T-cell (primary cell): Measurements from ENCODE around the gene POLR3E. TPM values are rescaled to one million over a fixed set of nuclear protein-coding genes. Genes with fewer than 3 reads are reported as not detected.

ENCODE experiments used
- ATAC-seq, 4 experiments: fragments of 200-7000 bp in 3 of 4; fragments of 150-1000 bp in 1 of 4; cut with Tn5 transposase; replicated peaks in 1 of 4; 1 replicate in 3 of 4; 2 replicates in 1 of 4; pipeline ENCODE4 v1.10.0; 2021; ENCODE audit warnings: moderate library complexity in 3 of 4, mild to moderate bottlenecking in 2 of 4, moderate number of reproducible peaks in 1 of 4
- CTCF ChIA-PET, 2 donors: fragments of 300-600 bp; sonication (Branson Sonifier 250); formaldehyde crosslinking; loops; one replicate each; lab custom pipeline; 2022; ENCODE audit warnings: antibody characterized with exemption in 2 of 2; lab: Charles Lee
- POLR2A ChIA-PET, 2 donors: fragments of 300-600 bp; sonication (Branson Sonifier 250); formaldehyde crosslinking; loops; one replicate each; lab custom pipeline; 2022; ENCODE audit warnings: antibody characterized with exemption in 2 of 2; lab: Charles Lee
- DNase-seq, 35 experiments: peaks; one replicate each; pipeline versions ENCODE4 v3.0.0 to v3.0.0-alpha.2; 2013 to 2023
- H3K27ac ChIP-seq: one replicate; pipeline ENCODE4 v1.5.1; 2013; ENCODE audit warnings: low read length
- H3K27me3 ChIP-seq, 2 experiments: replicated peaks in 1 of 2; 1 replicate in 1 of 2; 2 replicates in 1 of 2; pipeline versions ENCODE4 v1.6.1 to v1.7.0; 2013; ENCODE audit warnings: low read length in 1 of 2, mixed read lengths in 1 of 2; ENCODE audit not compliant: control insufficient read depth in 2 of 2, insufficient read depth in 2 of 2; ENCODE audit errors: extremely low read depth in 1 of 2
- H3K36me3 ChIP-seq, 2 donors: 1 replicate in 1 of 2; 2 replicates in 1 of 2; pipeline versions ENCODE4 v1.6.1 to v1.7.0; 2013; ENCODE audit warnings: low read length in 1 of 2; ENCODE audit not compliant: control insufficient read depth in 2 of 2, insufficient read depth in 1 of 2; ENCODE audit errors: extremely low read depth in 1 of 2
- H3K4me1 ChIP-seq, 2 experiments: 1 replicate in 1 of 2; 2 replicates in 1 of 2; pipeline versions ENCODE4 v1.6.1 to v1.7.0; 2013; ENCODE audit warnings: low read length in 2 of 2, mixed read lengths in 1 of 2; ENCODE audit not compliant: insufficient read depth in 2 of 2, control insufficient read depth in 1 of 2; ENCODE audit errors: extremely low read depth in 1 of 2
- H3K4me3 ChIP-seq, 2 donors: 1 replicate in 1 of 2; 2 replicates in 1 of 2; pipeline versions ENCODE4 v1.5.1 to v1.7.0; 2013; ENCODE audit warnings: mild to moderate bottlenecking in 2 of 2, low read length in 1 of 2, moderate library complexity in 1 of 2; ENCODE audit not compliant: control insufficient read depth in 1 of 2; ENCODE audit errors: extremely low read depth in 1 of 2
- H3K9me3 ChIP-seq: 2 replicates; pipeline ENCODE4 v1.7.0; 2013
- H3K27ac Mint-ChIP-seq, 2 donors: one replicate each; pipeline ENCODE4 v1.8.0; 2020 to 2021; ENCODE audit warnings: mild to moderate bottlenecking in 2 of 2, mixed read lengths in 2 of 2
- H3K27me3 Mint-ChIP-seq, 2 donors: one replicate each; pipeline ENCODE4 v1.8.0; 2021 to 2022; ENCODE audit warnings: mixed read lengths in 2 of 2
- H3K36me3 Mint-ChIP-seq: one replicate; pipeline ENCODE4 v1.8.0; 2021; ENCODE audit warnings: mixed read lengths
- H3K4me1 Mint-ChIP-seq, 3 donors: one replicate each; pipeline ENCODE4 v1.8.0; 2020 to 2022; ENCODE audit warnings: mixed read lengths in 3 of 3, mild to moderate bottlenecking in 1 of 3
- H3K4me3 Mint-ChIP-seq, 3 donors: one replicate each; pipeline ENCODE4 v1.8.0; 2020 to 2022; ENCODE audit warnings: mild to moderate bottlenecking in 3 of 3, mixed read lengths in 3 of 3, moderate library complexity in 3 of 3
- H3K9me3 Mint-ChIP-seq, 3 donors: one replicate each; pipeline ENCODE4 v1.8.0; 2020 to 2022; ENCODE audit warnings: mixed read lengths in 3 of 3
- WGBS: methylation state at CpG from one replicate; pipeline ENCODE4 v1.1.5; 2013; ENCODE audit warnings: missing lambda C conversion rate; ENCODE audit not compliant: insufficient coverage; 5-methylcytosine and 5-hydroxymethylcytosine counted together
- total RNA-seq, 35 experiments: library from RNA in 6 of 35; stranded (reverse) in 6 of 35; fragments of 120-200 nt in 1 of 35; gene quantifications; one replicate each; pipeline versions ENCODE4 v1.2.1 to v1.2.4 and lab custom pipeline; 2013 to 2026

POLR3E gene
- total RNA-seq, 5 donors from 2014 or later (not counting 1 experiment from before 2014, with no cell fraction given), result 79.3 to 174 (median 99.7) TPM

DNA sequence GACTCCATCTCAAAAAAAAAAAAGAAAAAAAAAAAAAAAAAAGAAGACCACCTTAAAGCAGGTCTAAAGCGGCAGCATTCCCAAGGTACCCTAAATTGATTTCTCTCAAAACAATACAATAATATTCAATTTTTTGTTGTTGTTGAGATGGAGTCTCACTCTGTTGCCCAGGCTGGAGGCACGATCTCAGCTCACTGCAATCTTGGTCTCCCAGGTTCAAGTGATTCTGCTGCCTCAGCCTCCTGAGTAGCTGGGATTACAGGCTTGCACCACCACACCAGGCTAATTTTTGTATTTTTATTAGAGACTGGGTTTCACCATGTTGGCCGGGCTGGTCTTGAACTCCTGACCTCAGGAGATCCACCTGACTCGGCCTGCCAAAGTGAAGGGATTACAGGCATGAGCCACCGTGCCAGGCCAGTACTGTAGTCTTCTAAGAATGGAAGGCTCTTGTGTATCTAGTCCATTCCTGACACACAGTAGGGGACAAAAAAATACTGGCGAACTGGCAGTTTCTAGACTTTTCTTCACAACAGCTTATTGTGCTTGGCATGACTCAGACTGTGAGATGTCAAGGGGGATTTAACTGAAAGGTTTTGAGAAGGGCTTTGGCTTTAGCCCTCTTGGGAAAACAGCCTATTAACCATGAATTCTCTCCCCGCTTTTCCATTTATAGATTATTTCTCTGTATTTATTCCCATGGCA, 59.9 kb downstream of the POLR3E start:
- Histone ChIP-seq H3K27me3 (no peaks in the 10 kb centered on the region), H3K4me3 (no peak overlapping the region), H3K27ac (peak overlapping the region; percentile 91), H3K4me1 (peaks cover 54 to 71% of the 10 kb centered on the region in 2 experiments), H3K9me3 (no peaks in the 10 kb centered on the region), H3K36me3 (peaks cover 0 to 20% of the 10 kb centered on the region in 2 donors)
- Mint-ChIP-seq H3K27ac (peak overlapping the region; percentile 98 to 99), H3K4me3 (peak overlapping the region; percentile 58 to 69 (median 68)), H3K9me3 (no peaks in the 10 kb centered on the region), H3K27me3 (no peaks in the 10 kb centered on the region), H3K4me1 (peaks cover 79 to 84% (median 83%) of the 10 kb centered on the region in 3 donors), H3K36me3 (peaks cover 27% of the 10 kb centered on the region)
- ATAC-seq (peak; percentile 6 to 15 (median 12)), DNase-seq (peak in 3 of 35 experiments; percentile 26 to 42 (median 27))
- CTCF ChIA-PET, result interaction anchor here (0.5 to 1.7 kb wide), 5 partner anchors 8 to 1895 kb away, joined by 3 to 15 read pairs (median 5); no protein-coding TSS in a partner anchor
- POLR2A ChIA-PET, result interaction anchor here (0.7 to 1.6 kb wide), 5 partner anchors 13 to 1188 kb away, joined by 4 to 8 read pairs (median 6); no protein-coding TSS in a partner anchor
- 100% methylated on average over 3 of the region's 7 CpGs for WGBS

DNA sequence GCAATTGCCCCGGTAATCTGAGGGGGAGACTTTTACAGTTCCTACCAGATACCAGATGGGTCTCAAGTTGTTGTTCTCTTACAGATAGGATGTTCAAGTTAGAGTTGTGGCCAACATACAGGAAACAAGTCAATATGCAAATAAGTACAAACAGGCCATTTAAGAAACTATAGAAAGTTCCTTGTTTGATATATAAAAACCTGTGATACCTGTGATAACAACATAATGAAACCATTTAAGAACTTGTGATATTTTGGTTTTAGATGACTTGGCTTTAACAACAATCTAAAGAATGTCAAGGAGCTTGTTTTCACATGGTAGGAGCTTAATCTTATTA, 60.4 kb downstream of the POLR3E start:
- ATAC-seq (peak; percentile 53 to 68 (median 64)), DNase-seq (peak in 1 of 35 experiments; percentile 56)
- POLR2A ChIA-PET, result interaction anchor here (0.6 to 1.6 kb wide), 4 partner anchors 12 to 17 kb away, joined by 4 to 9 read pairs (median 5); no protein-coding TSS in a partner anchor
- Mint-ChIP-seq H3K4me3 (peak overlapping the region; percentile 58 to 69 (median 68)), H3K9me3 (no peaks in the 10 kb centered on the region), H3K4me1 (peaks cover 75 to 84% (median 83%) of the 10 kb centered on the region in 3 donors), H3K27ac (peak overlapping the region; percentile 98 to 99), H3K27me3 (no peaks in the 10 kb centered on the region), H3K36me3 (peaks cover 30% of the 10 kb centered on the region)
- H3K4me1 ChIP-seq, result peaks cover 54 to 68% of the 10 kb centered on the region in 2 experiments
- H3K27ac ChIP-seq, result peak overlapping the region; percentile 91
- peaks cover 0 to 16% of the 10 kb centered on the region in 2 donors for H3K36me3 ChIP-seq
- H3K4me3 ChIP-seq, result no peak overlapping the region
- no peaks in the 10 kb centered on the region for H3K27me3 ChIP-seq
- CTCF ChIA-PET, result interaction anchor here (0.5 to 1.7 kb wide), 5 partner anchors 9 to 1895 kb away, joined by 3 to 15 read pairs (median 6); no protein-coding TSS in a partner anchor
- whole genome bisulfite sequencing, result no CpG with 5 or more reads among the region's 1 CpG
- no peaks in the 10 kb centered on the region for H3K9me3 ChIP-seq

DNA sequence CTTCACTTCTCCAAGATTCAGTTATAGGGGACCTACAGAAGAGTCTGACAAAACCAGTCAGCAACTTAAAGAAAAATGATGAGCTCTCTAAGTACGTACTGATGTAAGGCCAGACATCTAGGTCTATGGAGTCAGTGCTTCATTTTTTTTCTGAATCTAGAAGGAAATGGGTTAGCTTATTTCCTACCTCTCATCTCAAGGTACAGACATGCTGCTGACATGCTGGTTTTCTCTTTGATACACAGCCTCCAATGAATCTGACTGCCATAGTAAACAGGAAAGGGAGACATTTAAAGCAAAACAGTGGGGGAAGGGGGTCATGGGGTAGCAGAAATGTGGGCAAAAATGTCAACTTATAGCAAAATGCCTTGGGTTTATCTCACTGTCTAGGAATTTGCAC, 60.8 kb downstream of the POLR3E start:
- H3K27ac ChIP-seq, result peak overlapping the region; percentile 91
- WGBS, result no CpG with 5 or more reads among the region's 1 CpG
- ChIA-PET CTCF (interaction anchor here in 1 of 2 donors (0.5 to 1.7 kb wide), 5 partner anchors 9 to 355 kb away, joined by 3 to 9 read pairs (median 4); no protein-coding TSS in a partner anchor), POLR2A (interaction anchor here (0.6 to 1.6 kb wide), 7 partner anchors 12 to 1204 kb away, joined by 4 to 9 read pairs (median 5); no protein-coding TSS in a partner anchor)
- H3K27me3 ChIP-seq, result no peaks in the 10 kb centered on the region
- Mint-ChIP-seq H3K9me3 (no peaks in the 10 kb centered on the region), H3K27ac (peak overlapping the region; percentile 98 to 99), H3K27me3 (no peaks in the 10 kb centered on the region), H3K4me3 (peak overlapping the region; percentile 58 to 69 (median 68)), H3K36me3 (peaks cover 34% of the 10 kb centered on the region), H3K4me1 (peaks cover 71 to 84% (median 84%) of the 10 kb centered on the region in 3 donors)
- ATAC-seq (peak; percentile 87 to 89 (median 88)), DNase-seq (peak in 22 of 35 experiments; percentile 4 to 71 (median 40))
- H3K4me1 ChIP-seq, result peaks cover 54 to 64% of the 10 kb centered on the region in 2 experiments
- no peak overlapping the region for H3K4me3 ChIP-seq
- no peaks in the 10 kb centered on the region for H3K9me3 ChIP-seq
- H3K36me3 ChIP-seq, result peaks cover 0 to 18% of the 10 kb centered on the region in 2 donors

DNA sequence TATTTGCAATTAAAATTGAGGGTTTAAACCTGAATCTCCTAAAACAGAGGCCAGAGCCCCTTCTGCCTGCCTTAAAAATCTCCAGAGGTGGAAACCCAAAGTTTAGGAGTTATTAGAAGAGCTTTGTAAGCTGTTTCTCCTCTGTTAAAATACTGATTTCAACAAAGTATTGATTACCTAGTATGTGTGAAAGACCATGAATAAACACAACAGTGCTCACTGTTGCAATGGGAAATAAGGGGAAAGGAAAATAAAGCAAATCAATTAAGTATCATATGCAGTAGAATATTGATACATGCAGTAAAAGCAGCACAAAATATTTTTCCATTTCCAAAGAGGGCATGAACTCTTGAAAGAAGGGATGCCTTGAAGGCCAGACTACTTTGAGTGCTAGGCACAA, 62.5 kb downstream of the POLR3E start:
- CTCF ChIA-PET, result no interaction called here
- POLR2A ChIA-PET, result no interaction called here
- no peaks in the 10 kb centered on the region for H3K27me3 ChIP-seq
- H3K27me3 Mint-ChIP-seq, result no peaks in the 10 kb centered on the region
- H3K36me3 Mint-ChIP-seq, result peaks cover 48% of the 10 kb centered on the region
- H3K4me3 ChIP-seq, result no peak overlapping the region
- peak overlapping the region; percentile 98 to 99 for H3K27ac Mint-ChIP-seq
- H3K9me3 ChIP-seq, result no peaks in the 10 kb centered on the region
- ATAC-seq (no peak), DNase-seq (no peak)
- H3K36me3 ChIP-seq, result peaks cover 4 to 31% of the 10 kb centered on the region in 2 donors
- peaks cover 63 to 84% (median 83%) of the 10 kb centered on the region in 3 donors for H3K4me1 Mint-ChIP-seq
- peak overlapping the region; percentile 91 for H3K27ac ChIP-seq
- H3K9me3 Mint-ChIP-seq, result no peaks in the 10 kb centered on the region
- H3K4me1 ChIP-seq, result peaks cover 40 to 50% of the 10 kb centered on the region in 2 experiments
- peak overlapping the region in 1 of 3 donors; percentile 31 for H3K4me3 Mint-ChIP-seq

DNA sequence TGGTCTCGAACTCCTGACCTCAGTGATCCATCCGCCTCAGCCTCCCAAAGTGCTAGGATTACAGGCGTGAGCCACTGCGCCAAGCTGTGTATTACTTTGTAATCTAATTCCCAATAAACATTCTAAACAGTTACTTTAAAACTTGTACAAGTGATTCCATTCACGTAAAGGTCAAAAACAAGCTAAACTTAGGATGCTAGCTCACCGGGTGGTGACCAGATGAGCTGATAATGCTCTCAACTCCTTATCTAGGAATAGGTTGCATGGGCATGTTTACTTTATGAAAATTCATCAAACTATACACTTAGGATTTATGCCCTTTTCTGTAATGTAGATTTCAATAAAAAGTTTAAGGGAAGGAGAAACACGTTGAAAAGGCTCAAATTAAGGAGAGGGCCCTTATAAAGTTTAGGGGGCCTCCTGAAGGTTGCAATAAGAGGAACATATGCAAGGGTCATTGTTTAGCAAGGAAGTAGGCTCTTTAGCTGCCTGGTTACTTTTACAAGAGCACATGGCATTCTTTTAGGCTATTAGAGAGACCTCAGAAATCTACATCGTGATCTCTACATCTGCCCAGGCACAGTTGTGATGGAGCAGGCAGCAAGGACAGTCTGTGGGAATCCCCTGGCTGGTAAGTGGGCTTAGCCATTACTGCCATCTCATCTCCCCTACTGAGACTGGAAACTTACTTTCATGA, 63.9 kb downstream of the POLR3E start:
- Histone ChIP-seq H3K9me3 (no peaks in the 10 kb centered on the region), H3K27ac (peak overlapping the region; percentile 45), H3K36me3 (peaks cover 4 to 34% of the 10 kb centered on the region in 2 donors), H3K4me3 (no peak overlapping the region), H3K27me3 (no peaks in the 10 kb centered on the region), H3K4me1 (peaks cover 32 to 44% of the 10 kb centered on the region in 2 experiments)
- ChIA-PET POLR2A (interaction anchor here (0.6 to 1.0 kb wide), 3 partner anchors 11 to 251 kb away, joined by 3 to 10 read pairs (median 4); no protein-coding TSS in a partner anchor), CTCF (interaction anchor here in 1 of 2 donors (1.0 kb wide), 1 partner anchor 27 kb away, joined by 5 read pairs; no protein-coding TSS in a partner anchor)
- peak overlapping the region; percentile 79 to 89 for H3K27ac Mint-ChIP-seq
- H3K27me3 Mint-ChIP-seq, result no peaks in the 10 kb centered on the region
- no peak overlapping the region for H3K4me3 Mint-ChIP-seq
- DNase-seq, result no peak
- H3K4me1 Mint-ChIP-seq, result peaks cover 63 to 84% (median 84%) of the 10 kb centered on the region in 3 donors
- H3K9me3 Mint-ChIP-seq, result no peaks in the 10 kb centered on the region
- WGBS, result 98% methylated on average over 4 of the region's 8 CpGs
- ATAC-seq, result no peak
- H3K36me3 Mint-ChIP-seq, result peaks cover 50% of the 10 kb centered on the region

DNA sequence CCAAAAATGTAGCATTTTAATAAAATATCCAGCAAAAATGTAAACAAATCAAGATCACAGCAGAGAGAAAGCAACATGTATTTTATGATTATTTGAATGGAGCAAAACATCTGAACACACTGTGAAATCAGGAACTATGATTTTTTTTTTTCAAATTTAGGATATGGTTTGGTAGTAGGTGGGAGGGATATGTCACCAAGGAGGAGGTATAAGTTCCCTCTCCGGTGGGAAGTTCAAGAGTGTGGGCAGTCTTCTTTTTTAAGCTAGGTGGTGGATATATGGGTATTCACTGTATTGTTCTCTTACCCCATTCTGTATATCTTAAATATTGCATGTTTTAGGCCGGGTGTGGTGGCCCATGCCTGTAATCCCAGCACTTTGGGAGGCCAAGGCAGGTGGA, 67.0 kb downstream of the POLR3E start:
- CTCF ChIA-PET, result no interaction called here
- WGBS, result 100% methylated on average over 1 of the region's 2 CpGs
- Mint-ChIP-seq H3K27ac (peak overlapping the region; percentile 66 to 72), H3K27me3 (no peaks in the 10 kb centered on the region), H3K36me3 (peaks cover 57% of the 10 kb centered on the region), H3K9me3 (no peaks in the 10 kb centered on the region), H3K4me1 (peaks cover 63 to 86% (median 86%) of the 10 kb centered on the region in 3 donors), H3K4me3 (no peak overlapping the region)
- no peaks in the 10 kb centered on the region for H3K27me3 ChIP-seq
- H3K27ac ChIP-seq, result no peak overlapping the region
- no peak for DNase-seq
- POLR2A ChIA-PET, result interaction anchor here in 1 of 2 donors (0.7 kb wide), 1 partner anchor 106 kb away, joined by 3 read pairs; no protein-coding TSS in a partner anchor
- peaks cover 4 to 34% of the 10 kb centered on the region in 2 donors for H3K36me3 ChIP-seq
- no peak overlapping the region for H3K4me3 ChIP-seq
- no peak for ATAC-seq
- H3K4me1 ChIP-seq, result peaks cover 24 to 30% of the 10 kb centered on the region in 2 experiments
- H3K9me3 ChIP-seq, result no peaks in the 10 kb centered on the region
